Measurements from ENCODE around the gene NUDT3.
"Not testable (repeated sequence)": the region's sequence is repeated elsewhere in the genome, so short reads cannot be mapped to it uniquely, and the experiment has no call there.

NUDT3 gene

DNA sequence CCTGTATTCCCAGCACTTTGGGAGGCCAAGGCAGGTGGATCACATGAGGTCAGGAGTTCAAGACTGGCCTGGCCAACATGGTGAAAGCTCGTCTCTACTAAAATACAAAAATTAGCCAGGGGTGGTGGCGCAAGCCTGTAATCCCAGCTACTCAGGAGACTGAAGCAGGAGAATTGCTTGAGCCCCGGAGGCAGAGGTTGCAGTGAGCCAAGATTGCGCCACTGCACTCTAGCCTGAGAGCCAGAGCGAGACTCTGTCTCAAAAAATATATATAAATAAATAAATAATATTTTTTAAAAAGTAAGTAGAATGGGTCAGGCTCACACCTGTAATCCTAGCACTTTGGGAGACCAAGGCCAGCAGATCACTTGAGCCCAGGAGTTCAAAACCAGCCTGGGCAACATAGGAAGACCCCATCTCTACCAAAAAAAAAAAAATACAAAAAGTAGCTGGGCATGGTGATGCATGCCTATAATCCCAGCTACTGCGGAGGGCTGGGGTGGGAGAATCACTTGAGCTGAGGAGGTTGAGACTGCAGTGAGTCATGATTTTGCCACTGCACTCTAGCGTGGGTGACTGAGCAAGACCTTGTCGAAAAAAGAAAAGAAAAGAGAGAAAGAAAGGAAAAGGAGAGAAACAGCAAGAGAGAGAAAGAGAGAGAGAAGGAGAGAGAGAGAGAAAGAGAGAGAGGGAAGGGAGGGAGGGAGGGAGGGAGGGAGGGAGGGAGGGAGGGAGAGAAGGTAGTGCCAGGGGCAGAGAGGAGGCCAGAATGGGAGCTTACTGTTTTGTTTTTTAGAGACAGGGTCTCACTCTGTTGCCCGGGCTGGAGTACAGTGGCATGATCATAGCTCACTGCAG lies 26.5 kb downstream of the NUDT3 start:
- DNase-seq = not testable (repeated sequence)

GRCh38 chr6:34363681-34364075 lies 28.8 kb downstream of the NUDT3 start:
- DNase-seq = not testable (repeated sequence)

DNA sequence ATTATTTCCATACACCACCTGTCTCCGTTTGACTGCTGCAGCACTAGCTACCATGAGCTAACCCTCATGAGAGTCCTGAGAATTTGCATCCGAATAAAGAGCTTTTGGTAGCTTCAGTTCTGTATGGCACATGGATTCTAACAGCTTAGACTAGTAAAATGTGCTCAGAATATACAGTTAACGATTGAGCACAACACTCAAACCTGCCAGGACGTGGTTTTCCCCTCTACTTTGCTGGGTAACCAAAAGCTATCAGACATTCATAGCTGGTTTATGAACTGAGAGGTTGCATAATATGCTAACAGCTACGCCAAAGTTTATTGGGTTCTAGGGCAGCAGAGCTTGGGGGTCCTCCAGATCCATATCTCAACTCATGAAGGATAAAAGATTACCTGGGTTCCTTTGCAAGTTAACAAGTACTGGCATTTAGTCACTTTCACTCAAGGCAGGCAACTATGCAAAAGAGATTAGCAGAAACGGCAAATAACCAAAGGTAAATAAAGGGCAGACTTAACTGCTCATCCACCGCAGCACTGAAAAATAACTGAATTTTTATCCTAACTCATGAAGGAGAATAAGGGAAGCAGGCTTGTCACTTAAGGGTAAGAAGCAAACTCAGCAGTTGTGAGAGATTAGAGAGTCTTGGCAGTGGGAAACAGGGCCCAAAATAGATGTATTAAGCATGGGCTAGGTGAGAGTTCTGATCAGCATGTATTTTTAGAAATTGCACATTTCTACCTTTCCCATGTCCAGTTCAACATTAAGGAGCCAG lies 29.4 kb downstream of the NUDT3 start:
- no peak for DNase-seq

GRCh38 chr6:34362176-34362575 lies 30.3 kb downstream of the NUDT3 start:
- no peak for DNase-seq

DNA sequence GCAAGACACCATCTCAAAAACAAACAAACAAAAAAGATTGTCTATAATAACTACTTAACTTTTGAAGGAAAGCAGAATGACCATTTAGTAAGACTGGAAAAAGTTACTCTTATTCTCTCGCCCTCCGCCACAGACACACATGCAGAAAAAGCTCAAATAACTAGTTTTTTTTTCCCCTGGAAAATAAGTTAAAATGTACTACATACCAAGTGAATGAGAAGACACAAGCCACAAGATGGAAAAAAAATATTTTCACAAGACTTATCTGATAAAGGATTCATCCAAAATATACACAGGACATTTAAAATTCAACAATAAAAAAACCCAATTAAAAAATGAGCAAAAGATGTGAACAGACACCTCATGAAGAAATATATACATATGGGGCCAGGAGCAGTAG lies 31.9 kb downstream of the NUDT3 start:
- DNase-seq = no peak

GRCh38 chr6:34359418-34360158 lies 32.9 kb downstream of the NUDT3 start:
- DNase-seq = no peak

GRCh38 chr6:34358389-34358905 lies 34.0 kb downstream of the NUDT3 start:
- DNase-seq = peak; percentile 29

DNA sequence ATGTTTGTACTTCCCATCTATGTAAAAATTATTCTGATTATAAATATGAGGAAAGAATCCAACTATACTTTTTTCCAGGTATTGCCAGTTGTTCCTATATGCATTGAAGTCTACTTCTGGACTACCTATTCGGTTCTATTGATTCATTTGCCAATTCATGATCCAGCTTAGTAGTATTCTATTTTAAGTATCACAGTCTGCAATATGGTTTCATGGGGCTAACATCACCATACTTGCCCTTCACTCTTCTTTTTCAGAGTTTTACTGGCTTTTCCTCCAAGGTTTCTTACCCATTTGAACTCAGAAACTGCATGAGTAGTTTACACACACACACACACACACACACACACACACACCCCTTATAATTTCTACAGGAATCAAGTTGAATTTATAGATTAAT lies 34.5 kb downstream of the NUDT3 start:
- DNase-seq = no peak

GRCh38 chr6:34355889-34356288 lies 36.6 kb downstream of the NUDT3 start:
- DNase-seq = no peak

DNA sequence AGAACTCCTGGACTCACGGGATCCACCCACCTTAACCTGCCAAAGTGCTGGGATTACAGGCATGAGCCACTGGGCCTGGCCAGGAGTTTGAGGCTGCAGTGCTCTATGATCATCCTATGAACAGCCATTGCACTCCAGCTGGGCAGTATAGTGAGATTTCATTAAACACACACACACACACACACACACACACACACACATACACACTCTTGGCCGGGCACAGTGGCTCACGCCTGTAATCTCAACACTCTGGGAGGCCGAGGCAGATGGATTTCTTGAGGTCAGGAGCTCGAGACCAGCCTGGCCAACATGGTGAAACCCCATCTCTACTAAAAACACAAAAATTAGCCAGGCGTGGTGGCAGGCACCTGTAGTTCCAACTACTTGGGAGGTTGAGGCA lies 38.2 kb downstream of the NUDT3 start:
- DNase-seq = not testable (repeated sequence)

- DNase-seq = not testable (repeated sequence)
Measured at GRCh38 chr6:34353530-34353929, 38.9 kb downstream of the NUDT3 start.

DNA sequence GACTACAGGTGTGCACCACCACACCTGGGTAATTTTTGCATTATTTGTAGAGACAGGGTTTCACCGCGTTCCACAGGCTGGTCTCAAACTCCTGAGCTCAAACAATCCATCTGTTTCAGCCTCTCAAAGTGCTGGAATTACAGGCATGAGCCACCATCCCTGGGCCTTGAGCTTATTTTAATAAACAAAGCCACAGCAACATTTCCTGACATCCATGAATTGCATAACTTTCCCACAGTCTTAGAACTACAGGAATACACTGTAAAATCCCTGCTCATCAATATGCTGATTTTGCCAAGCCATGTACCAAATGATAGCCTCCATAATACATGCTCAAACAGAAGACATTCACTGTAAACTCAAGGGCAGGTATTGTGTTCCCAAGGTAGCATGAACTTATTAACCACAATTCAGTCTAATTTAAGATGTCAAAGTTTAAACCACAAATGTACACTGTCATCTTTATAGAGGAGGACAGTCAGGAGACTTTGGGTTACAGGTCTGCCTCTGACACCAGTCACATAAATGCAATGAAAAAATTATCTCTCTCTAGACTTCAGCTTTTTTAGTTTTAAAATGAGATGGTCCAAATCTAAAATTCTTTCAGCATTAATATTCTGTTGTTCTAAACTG lies 40.0 kb downstream of the NUDT3 start:
- DNase-seq = no peak

- no peak for DNase-seq
Measured at GRCh38 chr6:34350934-34351217, 41.6 kb downstream of the NUDT3 start.

DNA sequence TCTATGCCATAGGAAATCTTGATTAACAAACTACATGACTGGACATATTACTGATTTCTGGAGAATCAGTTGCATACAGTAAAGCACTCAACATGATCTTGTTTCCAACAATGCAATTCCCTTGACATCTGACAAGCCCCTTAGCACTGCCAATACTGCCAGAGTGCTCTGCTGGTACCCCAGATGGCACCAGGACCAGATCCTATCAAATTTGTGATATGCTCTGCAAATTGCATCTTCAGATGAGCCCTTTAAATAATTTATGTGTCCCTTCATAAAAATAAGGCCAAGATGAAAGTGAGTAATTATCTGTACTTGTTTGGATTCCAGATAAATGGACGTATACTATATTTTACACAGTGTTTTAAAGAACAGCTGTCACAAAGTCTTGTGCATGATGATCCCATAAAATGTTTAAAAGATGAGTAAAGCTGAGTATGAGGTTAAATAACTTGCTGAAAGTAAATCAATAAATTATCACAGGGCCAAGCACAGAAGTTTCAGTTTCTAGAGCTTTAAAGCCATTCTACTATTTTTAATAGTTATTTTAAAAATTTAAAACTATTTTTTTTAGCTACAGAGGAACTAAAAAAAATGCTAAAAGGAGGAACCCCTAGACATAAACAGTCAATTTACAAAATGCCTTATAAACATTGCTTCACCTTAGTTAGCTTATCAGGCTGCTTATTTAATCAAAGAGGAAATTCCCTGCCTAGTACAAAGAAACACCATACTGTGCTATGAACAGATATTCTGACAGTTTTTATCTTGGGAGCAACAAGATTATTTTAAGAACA lies 42.1 kb downstream of the NUDT3 start:
- no peak for DNase-seq

- DNase-seq = no peak
Measured at GRCh38 chr6:34349211-34349610, 43.3 kb downstream of the NUDT3 start.

DNA sequence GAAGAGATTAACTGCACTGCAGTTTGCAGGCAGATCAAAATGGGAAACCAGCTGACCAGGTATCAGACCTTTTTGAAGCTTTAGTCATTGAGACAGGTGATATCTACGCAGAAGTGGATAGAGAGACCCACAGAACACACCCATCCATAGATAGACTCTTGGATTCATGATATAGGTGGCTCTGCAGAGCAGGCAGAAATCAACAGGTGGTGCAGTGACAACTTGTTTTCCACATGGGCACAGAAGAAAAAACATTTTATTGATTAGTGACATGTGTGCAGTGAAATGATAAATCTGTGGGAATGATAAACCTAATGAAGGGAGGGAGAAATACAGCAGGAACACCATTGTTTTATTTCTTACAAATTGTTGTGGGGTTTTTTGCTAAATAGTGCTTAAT lies 45.2 kb downstream of the NUDT3 start:
- no peak for DNase-seq

DNA sequence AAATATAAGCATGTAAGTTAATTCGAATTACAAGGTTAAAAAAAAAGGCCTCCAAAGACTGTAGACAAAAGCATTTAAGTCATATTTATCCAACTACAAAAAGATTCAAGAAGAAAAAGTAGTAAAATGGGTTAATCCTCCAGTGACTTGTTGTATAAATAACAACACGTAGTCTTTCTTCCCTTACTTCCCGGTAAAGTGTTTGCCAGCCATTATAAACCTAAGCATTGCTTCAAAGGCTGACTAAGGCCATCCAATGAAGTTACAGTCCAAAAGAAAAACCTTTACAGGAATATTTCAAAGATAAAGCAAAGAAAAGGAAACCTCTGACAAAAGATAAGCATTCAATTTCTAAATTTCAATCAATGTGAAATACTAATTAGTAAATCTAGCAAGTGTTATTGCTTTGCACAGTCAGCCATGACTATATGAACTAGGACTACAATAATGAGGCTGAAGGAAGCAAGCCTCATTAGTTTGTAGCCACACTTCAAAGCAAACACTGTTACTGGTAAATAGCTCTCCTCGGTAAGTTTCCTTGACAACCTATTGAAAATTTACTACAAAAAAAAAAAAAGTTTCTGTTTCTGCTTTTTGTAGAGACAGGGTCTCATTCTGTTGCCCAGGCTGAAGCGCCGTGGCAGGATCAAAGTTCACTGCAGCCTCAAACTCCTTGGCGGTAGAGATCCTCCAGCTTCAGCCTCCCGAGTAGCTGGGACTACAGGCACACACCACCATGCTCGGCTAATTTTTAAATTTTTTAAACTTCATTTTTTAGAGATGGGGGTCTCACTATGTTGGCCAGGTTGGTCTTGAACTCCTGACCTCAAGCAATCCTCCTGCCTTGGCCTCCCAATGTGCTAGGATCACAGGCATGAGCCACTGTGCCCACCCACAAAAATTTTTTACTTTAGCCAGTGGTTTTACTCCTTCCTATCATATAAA lies 46.0 kb downstream of the NUDT3 start:
- DNase-seq = no peak

- no peak for DNase-seq
Measured at GRCh38 chr6:34343806-34344205, 48.7 kb downstream of the NUDT3 start.

GRCh38 chr6:34342247-34342646 lies 50.2 kb downstream of the NUDT3 start:
- no peak for DNase-seq

GRCh38 chr6:34341481-34341971 lies 50.9 kb downstream of the NUDT3 start:
- DNase-seq = no peak

All from NCI-H748 treated with DMSO at 0.1 percent for 48 hours (cell line).